Vagina (tissue), 2 donors: Measurements from ENCODE around the gene ETV7.

Experiments used
- CTCF ChIP-seq, 3 experiments: fragments of 450-650 bp in 2 of 3; fragments of 200-600 bp in 1 of 3; sonication (generic) in 1 of 3; IDR thresholded peaks; one replicate each; pipeline ENCODE4 v1.5.1; 2017 to 2019; ENCODE audit warnings: antibody characterized with exemption in 3 of 3, mild to moderate bottlenecking in 2 of 3, moderate library complexity in 2 of 3
- POLR2A ChIP-seq, 2 donors: fragments of 450-650 bp; IDR thresholded peaks; one replicate each; pipeline ENCODE4 v1.6.1; 2017; ENCODE audit warnings: antibody characterized with exemption in 2 of 2, mild to moderate bottlenecking in 2 of 2, moderate library complexity in 2 of 2

- TF ChIP-seq CTCF (IDR thresholded peaks at IDR 0.05): peak in 2 of 3 experiments; percentile 36 to 48
- TF ChIP-seq POLR2A (IDR thresholded peaks at IDR 0.05): peak in 1 of 2 donors; percentile 18
Observed at GRCh38 chr6:36423101-36423824, 35.8 kb upstream of the ETV7 start.
